Measurements from ENCODE around the gene CASZ1. TPM values are rescaled to one million over a fixed set of nuclear protein-coding genes. Genes with fewer than 3 reads are reported as not detected.
A peak's percentile ranks its signal among the peaks of the same experiment; 100 is the strongest.

The CASZ1 gene
- total and polyA plus RNA-seq, 9 of the 15 experiments (the other 6 are each of a cell fraction or from before 2014, with no cell fraction given), result 0.01 to 4.0 (median 0.76) TPM; not detected in 1

DNA sequence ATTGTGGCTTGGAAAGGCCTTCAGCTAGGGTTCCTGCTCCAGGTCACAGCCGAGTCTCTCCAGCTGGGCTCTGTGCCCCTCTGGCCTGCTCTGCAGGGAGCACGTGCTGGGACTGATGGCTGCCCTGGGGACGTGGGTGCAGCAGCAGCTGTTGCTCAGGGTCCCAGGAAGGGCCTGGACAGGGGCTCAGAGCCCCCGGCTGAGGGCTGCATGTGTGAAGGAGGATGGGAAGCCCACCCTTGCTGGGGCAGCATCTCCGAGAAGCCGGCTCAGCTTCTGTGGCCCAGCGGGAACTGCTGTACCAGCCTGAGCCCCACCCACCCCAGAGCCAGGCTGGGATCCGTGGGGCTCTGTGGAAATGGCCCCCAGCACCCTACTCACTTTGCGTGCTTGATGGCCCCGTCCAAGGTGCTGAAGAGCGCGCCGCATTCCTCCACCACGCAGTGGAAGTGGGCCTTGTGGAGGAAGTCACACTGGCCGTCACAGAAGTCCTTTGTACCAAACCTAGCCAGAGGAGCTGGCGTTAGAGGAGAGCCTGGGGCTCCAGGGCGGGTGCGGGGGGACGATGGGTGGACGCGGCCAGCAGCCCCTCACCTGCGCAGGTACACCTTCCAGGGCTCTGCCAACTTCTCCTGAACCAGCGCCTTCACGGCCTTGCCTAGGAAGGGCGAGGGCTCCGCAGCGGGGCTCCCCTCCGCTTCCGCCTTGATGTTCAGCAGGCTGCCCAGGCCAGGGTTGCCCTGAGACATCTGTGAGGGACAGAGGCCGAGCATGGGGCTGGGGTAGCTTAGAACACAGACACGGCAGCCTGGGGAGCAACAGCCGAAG, 147.5 kb downstream of the CASZ1 start:
- Histone ChIP-seq H3K4me2 (ENCODE audit: insufficient read depth, low read length) (no peak overlapping the region), H3K4me3 (no peak overlapping the region), H3K9ac (ENCODE audit: insufficient read depth in 1 of 2, low read depth in 2 of 2, low read length in 2 of 2) (no peak overlapping the region), H3K27ac (ENCODE audit: extremely low read depth, low read depth, low read length) (no peak overlapping the region), H3K36me3 (ENCODE audit: control insufficient read depth, insufficient read depth, low read length) (no peaks in the 10 kb centered on the region), H3K4me1 (replicated peaks in 1 of 2; ENCODE audit: control insufficient read depth in 2 of 2, insufficient read depth in 2 of 2, low read length in 2 of 2) (peaks cover 0 to 64% of the 10 kb centered on the region in 2 experiments; a peak in 3 of 5 replicates), H2AFZ (ENCODE audit: low read depth, low read length) (no peak overlapping the region), H3K79me2 (ENCODE audit: control insufficient read depth, insufficient read depth, low read length) (no peaks in the 10 kb centered on the region), H3K27me3 (ENCODE audit: control insufficient read depth in 2 of 2, insufficient read depth in 2 of 2, low read length in 2 of 2) (peaks cover 24 to 79% of the 10 kb centered on the region in 2 experiments; a peak in 4 of 5 replicates), H4K20me1 (replicated peaks; ENCODE audit: control insufficient read depth, insufficient read depth, low read length) (peaks cover 29% of the 10 kb centered on the region), H3K9me3 (replicated peaks; ENCODE audit: control insufficient read depth, insufficient read depth, low read depth, low read length) (no peaks in the 10 kb centered on the region), H3K9me1 (ENCODE audit: control insufficient read depth, insufficient read depth, low read length) (no peaks in the 10 kb centered on the region)
- ChIA-PET CTCF (ENCODE audit: low intra/inter-chr PET ratio) (no interaction called here), POLR2A (no interaction called here)
- peak; percentile 55 for ATAC-seq
- 15% methylated on average over 32 of the region's 32 CpGs for WGBS (ENCODE audit: insufficient coverage, low coverage, missing lambda C conversion rate)
- no TSS peak for BruUV-seq (replicated peaks)
- DNase-seq (ENCODE audit: extremely low read depth in 1 of 4, low spot score in 3 of 4), result peak; percentile 49 to 70 (median 63)
- intact Hi-C loops (cut with micrococcal nuclease), result no loop called here
- in situ Hi-C loops (cut with MboI), result no loop called here
- no peak for FAIRE-seq
- TF ChIP-seq, protein P1, sequence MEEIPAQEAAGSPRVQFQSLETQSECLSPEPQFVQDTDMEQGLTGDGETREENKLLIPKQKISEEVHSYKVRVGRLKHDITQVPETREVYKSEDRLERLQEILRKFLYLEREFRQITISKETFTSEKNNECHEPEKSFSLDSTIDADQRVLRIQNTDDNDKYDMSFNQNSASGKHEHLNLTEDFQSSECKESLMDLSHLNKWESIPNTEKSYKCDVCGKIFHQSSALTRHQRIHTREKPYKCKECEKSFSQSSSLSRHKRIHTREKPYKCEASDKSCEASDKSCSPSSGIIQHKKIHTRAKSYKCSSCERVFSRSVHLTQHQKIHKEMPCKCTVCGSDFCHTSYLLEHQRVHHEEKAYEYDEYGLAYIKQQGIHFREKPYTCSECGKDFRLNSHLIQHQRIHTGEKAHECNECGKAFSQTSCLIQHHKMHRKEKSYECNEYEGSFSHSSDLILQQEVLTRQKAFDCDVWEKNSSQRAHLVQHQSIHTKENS (CRISPR knock-in tag; IDR thresholded peaks at IDR 0.05), result no peak
- TF ChIP-seq TAL1 (IDR thresholded peaks at IDR 0.05), result no peak
- no peak for TF ChIP-seq MYBL2 (IDR thresholded peaks at IDR 0.05; ENCODE audit: low read depth)
- TF ChIP-seq MYBL2 (CRISPR knock-in tag; IDR thresholded peaks at IDR 0.05; ENCODE audit: borderline replicate concordance), result no peak
- TF ChIP-seq, protein P2, sequence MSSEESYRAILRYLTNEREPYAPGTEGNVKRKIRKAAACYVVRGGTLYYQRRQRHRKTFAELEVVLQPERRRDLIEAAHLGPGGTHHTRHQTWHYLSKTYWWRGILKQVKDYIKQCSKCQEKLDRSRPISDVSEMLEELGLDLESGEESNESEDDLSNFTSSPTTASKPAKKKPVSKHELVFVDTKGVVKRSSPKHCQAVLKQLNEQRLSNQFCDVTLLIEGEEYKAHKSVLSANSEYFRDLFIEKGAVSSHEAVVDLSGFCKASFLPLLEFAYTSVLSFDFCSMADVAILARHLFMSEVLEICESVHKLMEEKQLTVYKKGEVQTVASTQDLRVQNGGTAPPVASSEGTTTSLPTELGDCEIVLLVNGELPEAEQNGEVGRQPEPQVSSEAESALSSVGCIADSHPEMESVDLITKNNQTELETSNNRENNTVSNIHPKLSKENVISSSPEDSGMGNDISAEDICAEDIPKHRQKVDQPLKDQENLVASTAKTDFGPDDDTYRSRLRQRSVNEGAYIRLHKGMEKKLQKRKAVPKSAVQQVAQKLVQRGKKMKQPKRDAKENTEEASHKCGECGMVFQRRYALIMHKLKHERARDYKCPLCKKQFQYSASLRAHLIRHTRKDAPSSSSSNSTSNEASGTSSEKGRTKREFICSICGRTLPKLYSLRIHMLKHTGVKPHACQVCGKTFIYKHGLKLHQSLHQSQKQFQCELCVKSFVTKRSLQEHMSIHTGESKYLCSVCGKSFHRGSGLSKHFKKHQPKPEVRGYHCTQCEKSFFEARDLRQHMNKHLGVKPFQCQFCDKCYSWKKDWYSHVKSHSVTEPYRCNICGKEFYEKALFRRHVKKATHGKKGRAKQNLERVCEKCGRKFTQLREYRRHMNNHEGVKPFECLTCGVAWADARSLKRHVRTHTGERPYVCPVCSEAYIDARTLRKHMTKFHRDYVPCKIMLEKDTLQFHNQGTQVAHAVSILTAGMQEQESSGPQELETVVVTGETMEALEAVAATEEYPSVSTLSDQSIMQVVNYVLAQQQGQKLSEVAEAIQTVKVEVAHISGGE (CRISPR knock-in tag; IDR thresholded peaks at IDR 0.05), result 0 out of 6 replicates have a peak, but pooled peaks of 1 of the 3 experiments have one; percentile 27
- TF ChIP-seq ZNF445 (CRISPR knock-in tag; IDR thresholded peaks at IDR 0.05; ENCODE audit: low read depth), result no peak
- TF ChIP-seq, protein P3, sequence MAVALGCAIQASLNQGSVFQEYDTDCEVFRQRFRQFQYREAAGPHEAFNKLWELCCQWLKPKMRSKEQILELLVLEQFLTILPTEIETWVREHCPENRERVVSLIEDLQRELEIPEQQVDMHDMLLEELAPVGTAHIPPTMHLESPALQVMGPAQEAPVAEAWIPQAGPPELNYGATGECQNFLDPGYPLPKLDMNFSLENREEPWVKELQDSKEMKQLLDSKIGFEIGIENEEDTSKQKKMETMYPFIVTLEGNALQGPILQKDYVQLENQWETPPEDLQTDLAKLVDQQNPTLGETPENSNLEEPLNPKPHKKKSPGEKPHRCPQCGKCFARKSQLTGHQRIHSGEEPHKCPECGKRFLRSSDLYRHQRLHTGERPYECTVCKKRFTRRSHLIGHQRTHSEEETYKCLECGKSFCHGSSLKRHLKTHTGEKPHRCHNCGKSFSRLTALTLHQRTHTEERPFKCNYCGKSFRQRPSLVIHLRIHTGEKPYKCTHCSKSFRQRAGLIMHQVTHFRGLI (CRISPR knock-in tag; IDR thresholded peaks at IDR 0.05), result no peak
- TF ChIP-seq SMARCA4 (IDR thresholded peaks at IDR 0.05), result no peak
- no peak for TF ChIP-seq ZNF146 (CRISPR knock-in tag; IDR thresholded peaks at IDR 0.05; ENCODE audit: unreplicated experiment)
- TF ChIP-seq, protein P4, sequence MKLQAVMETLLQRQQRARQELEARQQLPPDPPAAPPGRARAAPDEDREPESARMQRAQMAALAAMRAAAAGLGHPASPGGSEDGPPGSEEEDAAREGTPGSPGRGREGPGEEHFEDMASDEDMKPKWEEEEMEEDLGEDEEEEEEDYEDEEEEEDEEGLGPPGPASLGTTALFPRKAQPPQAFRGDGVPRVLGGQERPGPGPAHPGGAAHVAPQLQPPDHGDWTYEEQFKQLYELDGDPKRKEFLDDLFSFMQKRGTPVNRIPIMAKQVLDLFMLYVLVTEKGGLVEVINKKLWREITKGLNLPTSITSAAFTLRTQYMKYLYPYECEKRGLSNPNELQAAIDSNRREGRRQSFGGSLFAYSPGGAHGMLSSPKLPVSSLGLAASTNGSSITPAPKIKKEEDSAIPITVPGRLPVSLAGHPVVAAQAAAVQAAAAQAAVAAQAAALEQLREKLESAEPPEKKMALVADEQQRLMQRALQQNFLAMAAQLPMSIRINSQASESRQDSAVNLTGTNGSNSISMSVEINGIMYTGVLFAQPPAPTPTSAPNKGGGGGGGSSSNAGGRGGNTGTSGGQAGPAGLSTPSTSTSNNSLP (IDR thresholded peaks at IDR 0.05; ENCODE audit: borderline replicate concordance, low read depth, low read length), result no peak
- TF ChIP-seq ZNF444 (CRISPR knock-in tag; IDR thresholded peaks at IDR 0.05), result no peak
- TF ChIP-seq PHF20 (IDR thresholded peaks at IDR 0.05; ENCODE audit: partially characterized antibody), result no peak
